PC-9 (cell line): Measurements from ENCODE around the gene STK10. TPM values are rescaled to one million over a fixed set of nuclear protein-coding genes. Genes with fewer than 3 reads are reported as not detected.

Experiments used
- BruUV-seq: library from RNA; stranded (reverse); fragments of 400-500 nt; replicated peaks from 2 replicates; lab custom pipeline; 2021; lab: Mats Ljungman, UMichigan
- CTCF ChIA-PET: fragments of 300-600 bp; sonication (Branson Sonifier 250); formaldehyde crosslinking; loops from one replicate; lab custom pipeline; 2022; ENCODE audit warnings: antibody characterized with exemption; lab: Charles Lee
- POLR2A ChIA-PET: fragments of 300-600 bp; sonication (Branson Sonifier 250); formaldehyde crosslinking; loops from one replicate; lab custom pipeline; 2022; ENCODE audit warnings: antibody characterized with exemption; ENCODE audit not compliant: unreplicated experiment; lab: Charles Lee
- DNase-seq, 2 experiments: peaks; one replicate each; pipeline versions ENCODE4 v3.0.0 to v3.0.0-alpha.2; 2015 to 2022; ENCODE audit warnings: mixed read lengths in 1 of 2
- H2AFZ ChIP-seq: fragments of 200-600 bp; sonication (generic); 2 replicates; pipeline ENCODE4 v1.8.1; 2017; ENCODE audit warnings: antibody characterized with exemption
- H3F3A ChIP-seq: fragments of 200-600 bp; sonication (generic); 2 replicates; pipeline ENCODE4 v1.8.1; 2017; ENCODE audit warnings: antibody characterized with exemption, mild to moderate bottlenecking, low read depth; ENCODE audit not compliant: insufficient read depth
- H3K27ac ChIP-seq: fragments of 200-600 bp; sonication (generic); 2 replicates; pipeline ENCODE4 v1.6.1; 2016; ENCODE audit warnings: mixed run types
- H3K27me3 ChIP-seq: fragments of 200-600 bp; sonication (generic); 2 replicates; pipeline ENCODE4 v1.6.1; 2016; ENCODE audit warnings: low read depth, mixed run types; ENCODE audit not compliant: insufficient read depth
- H3K36me3 ChIP-seq: fragments of 200-600 bp; sonication (generic); 2 replicates; pipeline ENCODE4 v1.6.1; 2016; ENCODE audit warnings: low read depth, mixed run types
- H3K4me1 ChIP-seq: fragments of 200-600 bp; sonication (generic); replicated peaks from 2 replicates; pipeline ENCODE4 v1.6.1; 2016; ENCODE audit warnings: mixed run types; ENCODE audit not compliant: insufficient read depth
- H3K4me2 ChIP-seq: fragments of 200-600 bp; sonication (generic); 2 replicates; pipeline ENCODE4 v1.6.1; 2017; ENCODE audit warnings: mixed run types
- H3K4me3 ChIP-seq: fragments of 200-600 bp; sonication (generic); 2 replicates; pipeline ENCODE4 v1.6.1; 2016; ENCODE audit warnings: mixed run types
- H3K79me2 ChIP-seq: fragments of 200-600 bp; sonication (generic); 2 replicates; pipeline ENCODE4 v1.6.1; 2017; ENCODE audit warnings: low read depth, mixed run types
- H3K9me2 ChIP-seq: fragments of 200-600 bp; sonication (generic); 2 replicates; pipeline ENCODE4 v1.8.1; 2017; ENCODE audit warnings: mild to moderate bottlenecking; ENCODE audit not compliant: insufficient read depth
- H3K9me3 ChIP-seq: fragments of 200-600 bp; sonication (generic); 2 replicates; pipeline ENCODE4 v1.8.1; 2016; ENCODE audit warnings: low read depth; ENCODE audit not compliant: insufficient read depth
- H4K20me1 ChIP-seq: fragments of 200-600 bp; sonication (generic); 2 replicates; pipeline ENCODE4 v1.8.1; 2017; ENCODE audit not compliant: insufficient read depth
- CTCF ChIP-seq: fragments of 200-600 bp; sonication (generic); conservative IDR thresholded peaks from 2 replicates; pipeline ENCODE4 v1.6.1; 2017; ENCODE audit warnings: mixed run types, antibody characterized with exemption, mild to moderate bottlenecking, moderate library complexity
- EZH2 ChIP-seq: fragments of 200-600 bp; sonication (generic); IDR thresholded peaks from 2 replicates; pipeline ENCODE4 v1.8.0; 2017; ENCODE audit warnings: antibody characterized with exemption, low read depth
- intact Hi-C: fragments of 100-400 bp; cut with micrococcal nuclease; formaldehyde crosslinking; loops from one replicate; pipeline ENCODE4 v1.10.0; 2022; ENCODE audit not compliant: unreplicated experiment
- total RNA-seq: library from RNA; stranded (reverse); gene quantifications from 2 replicates; pipeline ENCODE4 v1.2.3, GENCODE V29; 2021

Gene STK10
- total RNA-seq, 1 experiment from 2014 or later: 31.5 TPM

GRCh38 chr5:172175263-172175719 lies 12.7 kb downstream of the STK10 start:
- no peak overlapping the region for H3K27ac ChIP-seq
- no peak overlapping the region for H3K4me2 ChIP-seq

GRCh38 chr5:172173564-172174153 lies 14.4 kb downstream of the STK10 start:
- peak in 1 of 2 experiments; percentile 52 for DNase-seq
- no peak for TF ChIP-seq CTCF
- no peak for TF ChIP-seq EZH2
- no peaks in the 10 kb centered on the region for H3K9me2 ChIP-seq
- no peaks in the 10 kb centered on the region for H3K27me3 ChIP-seq
- intact Hi-C loops: loop anchor here (1.0 kb wide), 1 partner anchor 14 kb away; no protein-coding TSS in a partner anchor
- no TSS peak for BruUV-seq
- no peak overlapping the region for H3K4me3 ChIP-seq
- H3K79me2 ChIP-seq: no peaks in the 10 kb centered on the region
- H3K9me3 ChIP-seq: no peaks in the 10 kb centered on the region
- CTCF ChIA-PET: interaction anchor here (1.0 kb wide), 1 partner anchor 15 kb away, joined by 5 read pairs; the partner anchor contains the start of gene STK10
- POLR2A ChIA-PET: interaction anchor here (0.9 to 1.5 kb wide), 3 partner anchors 12 to 15 kb away, joined by 4 to 22 read pairs (median 11); partner anchors contain the start of gene STK10
- no peaks in the 10 kb centered on the region for H3K4me1 ChIP-seq
- H2AFZ ChIP-seq: no peak overlapping the region
- no peaks in the 10 kb centered on the region for H3F3A ChIP-seq
- H3K4me2 ChIP-seq: no peak overlapping the region
- no peaks in the 10 kb centered on the region for H3K36me3 ChIP-seq
- H4K20me1 ChIP-seq: peaks cover 18% of the 10 kb centered on the region
- no peak overlapping the region for H3K27ac ChIP-seq

More at GRCh38 chr5:172175263-172175719, 12.7 kb downstream of the STK10 start:
- CTCF ChIA-PET: interaction anchor here (0.6 to 1.0 kb wide), 4 partner anchors 12 to 165 kb away, joined by 3 to 10 read pairs (median 4); no protein-coding TSS in a partner anchor
- H3K9me2 ChIP-seq: no peaks in the 10 kb centered on the region
- POLR2A ChIA-PET: interaction anchor here (0.6 to 1.5 kb wide), 4 partner anchors 10 to 287 kb away, joined by 7 to 22 read pairs (median 8); no protein-coding TSS in a partner anchor
- no peaks in the 10 kb centered on the region for H3K4me1 ChIP-seq
- no peaks in the 10 kb centered on the region for H3F3A ChIP-seq
- no peak overlapping the region for H3K4me3 ChIP-seq
- H3K27me3 ChIP-seq: no peaks in the 10 kb centered on the region
- TF ChIP-seq EZH2: no peak
- H3K79me2 ChIP-seq: no peaks in the 10 kb centered on the region
- peaks cover 22% of the 10 kb centered on the region for H4K20me1 ChIP-seq
- no peaks in the 10 kb centered on the region for H3K36me3 ChIP-seq
- intact Hi-C loops: no loop called here
- H2AFZ ChIP-seq: no peak overlapping the region
- no TSS peak for BruUV-seq
- DNase-seq: no peak
- H3K9me3 ChIP-seq: no peaks in the 10 kb centered on the region

GRCh38 chr5:172172912-172173563 lies 15.0 kb downstream of the STK10 start:
- POLR2A ChIA-PET: interaction anchor here (0.9 to 1.1 kb wide), 2 partner anchors 14 to 15 kb away, joined by 4 to 11 read pairs; partner anchors contain the start of gene STK10
- no peak overlapping the region for H2AFZ ChIP-seq
- H3K27me3 ChIP-seq: no peaks in the 10 kb centered on the region
- no peaks in the 10 kb centered on the region for H3K9me2 ChIP-seq
- no peaks in the 10 kb centered on the region for H3K4me1 ChIP-seq
- peaks cover 18% of the 10 kb centered on the region for H4K20me1 ChIP-seq
- H3K27ac ChIP-seq: no peak overlapping the region
- intact Hi-C loops: no loop called here
- no peak overlapping the region for H3K4me2 ChIP-seq
- no peaks in the 10 kb centered on the region for H3K9me3 ChIP-seq
- BruUV-seq: no TSS peak
- CTCF ChIA-PET: interaction anchor here (0.6 to 1.0 kb wide), 2 partner anchors 15 to 104 kb away, joined by 5 to 13 read pairs; partner anchors contain the start of gene STK10
- no peaks in the 10 kb centered on the region for H3K36me3 ChIP-seq
- TF ChIP-seq EZH2 (no peak), CTCF (no peak)
- H3K79me2 ChIP-seq: no peaks in the 10 kb centered on the region
- H3K4me3 ChIP-seq: no peak overlapping the region
- no peaks in the 10 kb centered on the region for H3F3A ChIP-seq
- peak in 1 of 2 experiments; percentile 21 for DNase-seq
